ENCODE data around the gene C1QTNF9B. TPM values are rescaled to one million over a fixed set of nuclear protein-coding genes. Genes with fewer than 3 reads are reported as not detected.
"Not testable (repeated sequence)": the region's sequence is repeated elsewhere in the genome, so short reads cannot be mapped to it uniquely, and the experiment has no call there.

Gene C1QTNF9B
- not detected for total RNA-seq
- long read RNA-seq = 0 reads

DNA sequence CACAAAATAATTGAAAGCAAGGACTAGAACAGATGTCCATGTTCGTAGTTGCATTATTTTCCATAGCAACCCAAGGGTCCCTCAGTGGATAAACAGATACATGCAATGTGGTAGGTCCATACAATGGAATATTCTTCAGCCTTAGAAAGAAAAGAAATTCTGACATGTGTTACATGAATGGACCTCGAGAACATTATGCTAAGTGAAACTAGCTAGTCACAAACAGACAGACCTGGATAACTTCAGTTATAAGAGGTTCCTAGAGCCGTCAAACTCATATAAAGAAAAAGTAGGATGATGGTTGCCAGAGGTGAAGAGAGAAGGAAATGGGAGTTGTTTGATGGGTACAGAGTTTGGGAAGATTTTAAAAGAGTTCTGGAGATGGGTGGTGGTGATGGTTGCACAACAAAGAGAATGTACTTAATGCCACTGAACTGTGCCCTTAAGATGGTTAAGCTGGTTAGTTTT lies at the start of gene C1QTNF9B:
Gene C1QTNF9B, minus strand, starts transcription at position 51 of the 468 bp plus-strand sequence.
- intact Hi-C loops (cut with DNase I); H3K9me3 ChIP-seq; H3K36me3 ChIP-seq; H3K4me1 ChIP-seq; DNase-seq; H3K4me3 ChIP-seq; H3K27ac ChIP-seq; H3K27me3 ChIP-seq (ENCODE audit: low read depth); ATAC-seq: not testable (repeated sequence)

GRCh38 chr13:23946900-23947299 lies 49.6 kb upstream of the C1QTNF9B start:
- intact Hi-C loops (cut with DNase I) = no loop called here
- Histone ChIP-seq H3K27me3 (ENCODE audit: low read depth) (peaks cover 5% of the 10 kb centered on the region), H3K4me1 (no peaks in the 10 kb centered on the region)

DNA sequence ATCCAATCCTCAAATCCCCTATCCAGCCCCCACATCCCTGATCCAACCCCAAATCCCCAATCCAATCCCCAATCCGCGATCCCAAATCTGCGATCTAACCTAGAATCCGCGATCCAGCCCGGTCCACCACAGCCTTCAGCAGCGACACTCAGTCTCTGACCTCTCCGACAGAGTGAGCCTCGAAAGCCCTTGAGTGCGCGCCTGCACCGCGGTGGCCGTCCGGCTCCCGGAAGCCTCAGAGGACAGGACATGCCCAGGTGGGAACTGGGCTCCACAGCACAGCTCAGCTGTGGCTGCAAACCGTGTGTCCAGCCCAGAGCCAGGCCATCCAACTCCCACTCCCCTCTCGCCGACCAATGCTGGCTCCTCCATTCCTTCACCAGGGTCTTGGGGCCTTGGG lies 48.8 kb upstream of the C1QTNF9B start:
- Histone ChIP-seq H3K4me3 (peak overlapping the region; percentile 6), H3K27ac (no peak overlapping the region), H3K27me3 (ENCODE audit: low read depth) (peaks cover 5% of the 10 kb centered on the region), H3K36me3 (no peaks in the 10 kb centered on the region), H3K9me3 (no peaks in the 10 kb centered on the region), H3K4me1 (no peaks in the 10 kb centered on the region)
- ATAC-seq (peak; percentile 35 to 37), DNase-seq (no peak)
- TF ChIP-seq, protein P1, sequence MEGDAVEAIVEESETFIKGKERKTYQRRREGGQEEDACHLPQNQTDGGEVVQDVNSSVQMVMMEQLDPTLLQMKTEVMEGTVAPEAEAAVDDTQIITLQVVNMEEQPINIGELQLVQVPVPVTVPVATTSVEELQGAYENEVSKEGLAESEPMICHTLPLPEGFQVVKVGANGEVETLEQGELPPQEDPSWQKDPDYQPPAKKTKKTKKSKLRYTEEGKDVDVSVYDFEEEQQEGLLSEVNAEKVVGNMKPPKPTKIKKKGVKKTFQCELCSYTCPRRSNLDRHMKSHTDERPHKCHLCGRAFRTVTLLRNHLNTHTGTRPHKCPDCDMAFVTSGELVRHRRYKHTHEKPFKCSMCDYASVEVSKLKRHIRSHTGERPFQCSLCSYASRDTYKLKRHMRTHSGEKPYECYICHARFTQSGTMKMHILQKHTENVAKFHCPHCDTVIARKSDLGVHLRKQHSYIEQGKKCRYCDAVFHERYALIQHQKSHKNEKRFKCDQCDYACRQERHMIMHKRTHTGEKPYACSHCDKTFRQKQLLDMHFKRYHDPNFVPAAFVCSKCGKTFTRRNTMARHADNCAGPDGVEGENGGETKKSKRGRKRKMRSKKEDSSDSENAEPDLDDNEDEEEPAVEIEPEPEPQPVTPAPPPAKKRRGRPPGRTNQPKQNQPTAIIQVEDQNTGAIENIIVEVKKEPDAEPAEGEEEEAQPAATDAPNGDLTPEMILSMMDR (IDR thresholded peaks at IDR 0.05) = no peak
- intact Hi-C loops (cut with DNase I) = no loop called here

More at GRCh38 chr13:23946900-23947299, 49.6 kb upstream of the C1QTNF9B start:
- ATAC-seq = peak in 1 of 2 donors; percentile 5
- no peak overlapping the region for H3K4me3 ChIP-seq
- H3K9me3 ChIP-seq = no peaks in the 10 kb centered on the region
- H3K36me3 ChIP-seq = no peaks in the 10 kb centered on the region
- DNase-seq = no peak
- H3K27ac ChIP-seq = no peak overlapping the region
- TF ChIP-seq, protein P1 (IDR thresholded peaks at IDR 0.05) = no peak

GRCh38 chr13:23945612-23946011 lies 48.3 kb upstream of the C1QTNF9B start:
- DNase-seq (no peak), ATAC-seq (peak in 1 of 2 donors; percentile 32)
- Histone ChIP-seq H3K4me1 (no peaks in the 10 kb centered on the region), H3K4me3 (peak overlapping the region; percentile 6), H3K36me3 (no peaks in the 10 kb centered on the region), H3K9me3 (no peaks in the 10 kb centered on the region), H3K27ac (no peak overlapping the region), H3K27me3 (ENCODE audit: low read depth) (peaks cover 5% of the 10 kb centered on the region)
- TF ChIP-seq, protein P1 (IDR thresholded peaks at IDR 0.05) = no peak
- intact Hi-C loops (cut with DNase I) = no loop called here

- no peaks in the 10 kb centered on the region for H3K4me1 ChIP-seq
- intact Hi-C loops (cut with DNase I) = no loop called here
- TF ChIP-seq, protein P1 (IDR thresholded peaks at IDR 0.05) = no peak
These were observed 43.9 kb upstream of the C1QTNF9B start for GRCh38 chr13:23941211-23941610.

GRCh38 chr13:23939666-23940065 lies 42.4 kb upstream of the C1QTNF9B start:
- H3K36me3 ChIP-seq; ATAC-seq; H3K27ac ChIP-seq; H3K9me3 ChIP-seq; DNase-seq; H3K27me3 ChIP-seq (ENCODE audit: low read depth); intact Hi-C loops (cut with DNase I); H3K4me3 ChIP-seq; H3K4me1 ChIP-seq: not testable (repeated sequence)

More at GRCh38 chr13:23941211-23941610, 43.9 kb upstream of the C1QTNF9B start:
- Histone ChIP-seq H3K36me3 (no peaks in the 10 kb centered on the region), H3K4me3 (no peak overlapping the region), H3K27me3 (ENCODE audit: low read depth) (peaks cover 5% of the 10 kb centered on the region), H3K27ac (no peak overlapping the region), H3K9me3 (no peaks in the 10 kb centered on the region)
- ATAC-seq (no peak), DNase-seq (no peak)
